HG03558 (cell line): ENCODE data around the gene TARBP1.

Source experiments
- ATAC-seq: cut with Tn5 transposase; IDR thresholded peaks from one replicate; pipeline ENCODE4 v1.9.1; 2021; ENCODE audit warnings: moderate number of reproducible peaks; ENCODE audit not compliant: unreplicated experiment; ENCODE audit errors: extremely low read depth

Gene TARBP1

GRCh38 chr1:234458352-234459017, 20.5 kb downstream of the TARBP1 start:
- ATAC-seq = no peak

- ATAC-seq = no peak
These were observed 24.1 kb downstream of the TARBP1 start for GRCh38 chr1:234454926-234455325.

DNA sequence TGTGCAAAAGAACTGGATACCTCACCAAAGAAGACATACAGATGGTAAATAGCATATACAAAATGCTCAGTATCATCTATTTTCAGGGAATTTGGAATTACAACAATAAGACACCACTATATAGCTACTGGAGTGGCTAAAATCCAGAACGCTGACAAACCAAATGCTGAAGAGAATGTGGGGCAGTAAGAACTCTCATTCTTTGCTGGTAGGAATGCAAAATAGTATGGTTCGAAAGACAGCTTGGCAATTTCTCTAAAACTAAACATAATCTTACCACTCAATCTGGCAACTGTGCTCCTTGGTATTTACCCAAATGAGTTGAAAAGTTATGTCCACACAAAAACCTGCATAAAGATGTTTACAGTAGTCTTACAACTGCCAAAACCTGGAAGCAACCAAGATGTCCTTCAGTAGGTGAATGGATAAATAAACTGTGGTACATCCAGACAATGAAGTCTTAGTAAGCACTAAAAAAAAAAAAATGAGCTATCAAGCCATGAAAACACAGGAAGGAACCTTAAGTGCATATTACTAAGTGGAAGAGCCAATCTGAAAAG, 26.5 kb downstream of the TARBP1 start:
- no peak for ATAC-seq

DNA sequence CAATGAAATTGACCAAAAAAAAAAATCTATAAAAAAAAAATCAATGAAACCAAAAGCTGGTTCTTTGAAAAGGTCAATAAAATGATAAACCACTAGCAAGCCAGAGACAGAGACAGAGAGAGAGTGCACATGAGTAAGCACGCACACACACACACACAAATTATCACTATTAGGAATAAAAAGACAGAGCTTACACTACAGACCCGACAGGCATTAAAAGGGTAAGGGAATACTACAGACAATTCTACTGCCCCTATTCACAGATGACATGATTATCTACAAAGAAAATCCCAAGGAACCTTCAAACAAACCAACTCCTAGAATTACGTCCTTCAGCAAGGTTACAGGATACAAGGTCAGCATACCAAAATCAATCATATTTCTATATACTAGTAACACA, 38.6 kb downstream of the TARBP1 start:
- no peak for ATAC-seq

DNA sequence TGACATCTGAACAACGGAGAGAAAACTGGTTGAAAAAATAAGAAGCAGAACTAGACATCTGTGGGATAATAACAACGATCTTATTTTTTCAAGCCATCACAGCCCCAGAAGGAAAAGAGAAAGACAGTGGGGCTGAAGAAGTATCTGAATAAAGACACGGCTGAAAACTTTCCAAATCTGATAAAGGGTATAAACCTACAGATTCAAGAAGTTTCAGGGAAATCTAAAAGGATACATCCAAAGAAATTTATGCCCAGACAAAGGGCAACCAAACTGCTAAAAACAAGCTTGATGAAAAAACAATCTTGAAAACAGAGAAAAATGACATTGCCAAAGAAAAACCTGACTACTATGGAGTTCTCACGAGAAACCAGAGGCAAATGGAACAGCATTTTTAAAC, 40.4 kb downstream of the TARBP1 start:
- ATAC-seq = no peak

DNA sequence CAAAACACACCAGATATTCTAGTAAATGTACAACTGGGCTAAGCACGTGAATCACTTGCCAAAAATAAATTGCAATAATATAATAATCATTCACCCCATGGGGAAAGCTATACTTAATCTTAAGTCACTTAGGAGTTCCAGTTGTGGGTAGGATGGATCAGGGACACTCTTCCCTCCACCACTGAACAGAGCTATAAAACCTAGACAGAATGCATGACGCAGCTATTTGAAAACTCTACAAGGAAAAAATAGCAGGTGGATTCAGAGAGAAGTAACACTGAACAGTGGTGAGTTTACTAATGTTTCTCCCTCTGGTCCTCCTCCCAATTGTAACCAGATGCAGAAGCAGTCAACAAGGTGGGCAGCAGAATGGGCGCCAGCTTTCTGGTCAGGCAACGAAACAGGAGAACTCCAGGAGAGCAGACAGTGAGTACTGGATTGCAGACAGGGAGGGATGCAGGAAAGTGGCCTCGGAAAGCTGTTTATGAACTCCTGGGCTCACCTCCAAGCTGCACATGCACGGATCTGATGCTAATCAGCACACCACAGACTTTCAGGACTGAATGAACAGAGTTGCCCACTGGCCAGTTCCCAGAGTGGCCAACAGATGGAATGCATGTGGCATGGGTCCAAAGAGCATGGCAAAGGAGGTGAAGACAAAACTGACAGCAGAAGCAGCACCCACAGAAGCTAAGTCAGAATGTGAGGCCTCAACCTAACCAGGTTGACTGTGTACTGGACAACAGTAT, 41.4 kb downstream of the TARBP1 start:
- no peak for ATAC-seq

DNA sequence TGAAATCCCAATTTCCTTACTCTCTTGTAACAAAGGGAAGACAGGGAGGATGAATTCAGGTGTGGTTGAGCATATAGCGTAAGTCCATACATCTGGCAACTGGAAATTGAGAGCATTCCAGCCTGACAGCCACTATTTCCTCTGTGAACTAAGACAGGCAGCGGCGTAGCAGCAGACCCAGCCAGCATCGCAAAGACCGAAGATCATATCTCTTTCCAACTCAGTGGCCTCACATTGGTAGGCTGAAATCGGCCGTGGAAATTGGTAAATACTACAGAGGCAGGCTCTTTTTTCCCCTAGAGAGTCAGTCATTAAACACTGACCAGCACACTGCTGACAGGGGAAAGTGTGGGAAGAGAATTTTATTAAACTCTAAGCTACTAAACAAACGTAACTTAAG, 43.4 kb downstream of the TARBP1 start:
- no peak for ATAC-seq

GRCh38 chr1:234434706-234435105, 44.3 kb downstream of the TARBP1 start:
- ATAC-seq = no peak

DNA sequence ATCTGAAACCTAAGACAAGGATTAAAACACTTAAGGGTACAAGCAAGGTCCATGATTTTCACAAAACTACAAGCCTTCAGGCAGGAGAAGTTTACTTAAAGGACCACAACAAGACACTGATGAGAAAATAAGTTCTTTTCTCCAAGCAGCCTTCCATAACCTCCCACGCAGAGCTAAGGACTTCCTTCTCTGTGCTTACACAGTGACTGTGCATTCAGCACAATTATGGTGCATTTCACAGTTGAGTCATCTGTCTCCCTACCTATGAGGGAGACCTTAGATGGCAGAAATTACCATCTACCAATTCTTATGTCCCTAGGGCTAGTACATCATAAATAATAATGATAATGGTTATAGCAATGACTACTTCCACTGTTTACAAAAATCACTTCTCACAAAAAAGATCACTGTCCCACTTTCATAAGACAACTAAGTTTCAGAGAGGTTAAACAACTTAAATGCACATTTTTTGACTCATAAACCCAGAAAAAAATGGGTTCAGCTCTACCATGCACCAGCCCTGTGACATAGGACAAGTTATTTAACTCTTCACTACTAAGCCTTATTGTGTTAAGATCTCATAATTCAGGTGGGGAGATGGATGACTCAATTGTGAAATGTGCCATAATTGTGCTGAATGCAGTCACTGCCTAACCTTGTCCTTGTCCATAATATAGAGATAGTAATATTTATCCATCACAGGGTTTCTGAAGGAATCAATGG, 45.3 kb downstream of the TARBP1 start:
- ATAC-seq = no peak

GRCh38 chr1:234431255-234431654, 47.7 kb downstream of the TARBP1 start:
- no peak for ATAC-seq

DNA sequence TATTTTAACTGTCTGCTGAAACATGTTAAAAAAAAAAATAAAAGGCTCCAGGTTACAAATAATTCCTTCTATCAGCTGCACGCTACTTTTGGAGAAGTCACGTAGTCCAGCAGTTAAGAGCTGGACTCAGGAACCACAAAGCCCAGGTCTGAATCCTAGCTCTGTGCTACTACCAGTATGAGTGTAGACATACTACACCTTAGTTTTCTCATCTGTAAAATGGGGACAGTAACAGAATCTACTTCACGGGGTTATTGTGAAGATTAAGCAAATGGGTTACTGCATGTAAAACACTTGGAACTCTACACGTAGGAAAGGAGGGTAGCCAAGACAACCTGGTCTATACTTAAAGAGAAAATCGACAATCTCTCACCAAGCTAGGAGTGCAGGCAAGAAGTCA, 48.3 kb downstream of the TARBP1 start:
- ATAC-seq = no peak

DNA sequence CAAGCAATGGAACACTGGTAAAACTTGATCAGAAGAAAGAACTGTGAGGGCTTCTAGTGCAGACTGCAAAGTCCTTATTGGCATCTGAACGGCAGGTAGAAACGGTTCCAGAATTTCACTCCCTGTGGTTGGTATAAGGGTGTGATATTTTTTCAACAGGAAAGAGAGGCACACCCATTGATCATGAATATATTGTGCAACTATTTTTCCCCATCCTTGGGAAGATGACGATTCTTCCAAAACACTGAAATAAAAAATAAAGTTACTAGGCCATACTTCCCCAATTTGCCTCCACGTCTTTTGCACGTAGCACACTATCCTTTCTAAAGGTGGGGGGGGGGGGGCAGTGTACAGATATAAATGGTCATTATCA, 49.6 kb downstream of the TARBP1 start:
- ATAC-seq = no peak

- ATAC-seq = no peak
These were observed 50.9 kb downstream of the TARBP1 start for GRCh38 chr1:234427950-234428646.

- no peak for ATAC-seq
These were observed 65.0 kb downstream of the TARBP1 start for GRCh38 chr1:234413990-234414389.

DNA sequence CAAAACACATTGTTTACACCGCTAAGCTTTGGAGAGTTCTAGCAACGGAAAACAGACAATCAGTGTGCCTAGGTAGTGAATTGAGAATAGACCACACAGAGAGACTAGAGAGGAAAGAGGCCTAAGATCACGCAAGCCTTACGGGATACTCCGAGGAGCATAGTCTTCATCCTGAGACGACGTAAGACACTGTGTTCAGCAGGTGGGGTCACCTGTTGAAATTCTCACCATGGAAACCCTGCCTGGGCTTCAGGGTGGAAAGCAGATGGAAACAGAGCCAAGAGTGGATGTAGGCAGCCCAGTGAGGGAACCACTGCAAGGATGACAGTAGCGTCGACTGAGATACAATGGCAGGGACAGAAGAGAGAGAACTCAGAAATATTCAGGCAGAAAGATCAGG, 65.5 kb downstream of the TARBP1 start:
- ATAC-seq = no peak

GRCh38 chr1:234412830-234413229, 66.1 kb downstream of the TARBP1 start:
- ATAC-seq = no peak

GRCh38 chr1:234409328-234409727, 69.7 kb downstream of the TARBP1 start:
- ATAC-seq = no peak

GRCh38 chr1:234408757-234409156, 70.2 kb downstream of the TARBP1 start:
- no peak for ATAC-seq

DNA sequence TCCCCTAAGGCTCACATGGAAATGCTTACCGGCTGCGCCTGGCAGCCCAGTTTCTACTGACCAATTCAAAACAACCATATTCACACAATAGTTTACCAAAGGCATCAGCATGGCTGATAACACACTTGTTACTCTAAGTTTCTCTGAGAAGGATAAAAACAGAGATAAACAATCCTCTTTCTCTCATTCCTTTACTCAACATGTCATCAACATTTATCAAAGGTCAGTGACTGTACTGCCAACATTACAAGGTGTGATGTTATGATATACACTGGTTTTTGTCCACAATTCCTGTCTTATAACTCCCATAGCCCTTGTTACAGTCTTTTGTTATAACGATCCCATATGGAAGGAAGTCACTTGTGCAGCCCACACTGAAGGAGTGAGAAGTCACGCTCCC, 72.1 kb downstream of the TARBP1 start:
- no peak for ATAC-seq

GRCh38 chr1:234405676-234406075, 73.3 kb downstream of the TARBP1 start:
- no peak for ATAC-seq

DNA sequence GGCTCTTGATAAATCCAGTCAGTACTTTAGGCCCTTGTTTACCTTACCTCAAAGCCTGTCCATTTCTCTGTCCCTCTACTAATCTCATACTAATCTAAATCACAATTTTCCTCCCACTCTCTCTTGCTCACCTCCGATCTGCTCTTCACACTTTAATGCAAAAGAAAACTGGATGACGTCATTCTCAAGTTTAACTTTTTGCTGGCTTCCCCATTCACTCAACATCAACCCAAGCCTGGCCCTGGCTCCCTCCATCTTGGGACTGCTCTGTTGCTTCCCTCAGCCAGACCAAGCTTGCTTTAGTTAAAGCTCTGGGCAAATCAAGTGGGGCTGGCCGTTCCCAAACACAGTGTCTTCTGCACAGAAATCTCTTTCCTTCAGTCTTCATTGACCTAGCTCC, 76.0 kb downstream of the TARBP1 start:
- no peak for ATAC-seq
